MM.1S (cell line): ENCODE measurements around the gene VAPA.

Experiments used
- DNase-seq: peaks from one replicate; pipeline ENCODE4 v3.0.0-alpha.2; 2015
- H2AFZ ChIP-seq: fragments of 300-600 bp; sonication (generic); 2 replicates; pipeline ENCODE4 v1.6.0; 2016; ENCODE audit warnings: antibody characterized with exemption, low read length
- H3F3A ChIP-seq: fragments of 300-600 bp; sonication (generic); 2 replicates; pipeline ENCODE4 v1.6.1; 2016; ENCODE audit warnings: mild to moderate bottlenecking, antibody characterized with exemption, low read length, moderate library complexity, mixed read lengths; ENCODE audit not compliant: insufficient read depth
- H3K27ac ChIP-seq: fragments of 300-600 bp; sonication (generic); 2 replicates; pipeline ENCODE4 v1.5.1; 2016; ENCODE audit warnings: mild to moderate bottlenecking, low read length
- H3K27me3 ChIP-seq: fragments of 300-600 bp; sonication (generic); replicated peaks from 2 replicates; pipeline ENCODE4 v1.6.0; 2016; ENCODE audit warnings: low read length; ENCODE audit not compliant: insufficient read depth
- H3K36me3 ChIP-seq: fragments of 300-600 bp; sonication (generic); replicated peaks from 2 replicates; pipeline ENCODE4 v1.6.1; 2016; ENCODE audit warnings: mild to moderate bottlenecking, low read length, mixed read lengths; ENCODE audit not compliant: insufficient read depth
- H3K4me1 ChIP-seq: fragments of 300-600 bp; sonication (generic); 2 replicates; pipeline ENCODE4 v1.6.1; 2016; ENCODE audit warnings: low read length, mixed read lengths
- H3K4me2 ChIP-seq: fragments of 300-600 bp; sonication (generic); 2 replicates; pipeline ENCODE4 v1.6.0; 2016; ENCODE audit warnings: low read depth, low read length
- H3K4me3 ChIP-seq: fragments of 300-600 bp; sonication (generic); 2 replicates; pipeline ENCODE4 v1.5.1; 2016; ENCODE audit warnings: low read length, mixed read lengths
- H3K79me2 ChIP-seq: fragments of 300-600 bp; sonication (generic); 2 replicates; pipeline ENCODE4 v1.6.1; 2016; ENCODE audit warnings: mixed run types, low read length, mixed read lengths
- H3K9ac ChIP-seq: fragments of 300-600 bp; sonication (generic); 2 replicates; pipeline ENCODE4 v1.6.1; 2016; ENCODE audit warnings: low read length, mixed read lengths
- H3K9me2 ChIP-seq: fragments of 300-600 bp; sonication (generic); replicated peaks from 2 replicates; pipeline ENCODE4 v1.6.1; 2016; ENCODE audit warnings: mild to moderate bottlenecking, low read length, mixed read lengths; ENCODE audit not compliant: insufficient read depth
- H3K9me3 ChIP-seq: fragments of 300-600 bp; sonication (generic); replicated peaks from 2 replicates; pipeline ENCODE4 v1.6.1; 2016; ENCODE audit warnings: mild to moderate bottlenecking, low read length, mixed read lengths; ENCODE audit not compliant: insufficient read depth
- H4K20me1 ChIP-seq: fragments of 300-600 bp; sonication (generic); 2 replicates; pipeline ENCODE4 v1.6.1; 2016; ENCODE audit warnings: mild to moderate bottlenecking, low read length, moderate library complexity, mixed read lengths; ENCODE audit not compliant: insufficient read depth
- CTCF ChIP-seq: fragments of 300-600 bp; sonication (generic); IDR thresholded peaks from 2 replicates; pipeline ENCODE4 v1.5.1; 2016; ENCODE audit warnings: antibody characterized with exemption, low read length, mixed read lengths
- EZH2 ChIP-seq: fragments of 300-600 bp; sonication (generic); optimal IDR thresholded peaks from 2 replicates; pipeline ENCODE3; 2017; ENCODE audit warnings: low read depth, mild to moderate bottlenecking, antibody characterized with exemption, low read length, mixed read lengths
- EZH2phosphoT487 ChIP-seq: fragments of 300-600 bp; sonication (generic); IDR thresholded peaks from 2 replicates; pipeline ENCODE4 v1.6.1; 2018; ENCODE audit warnings: antibody characterized with exemption, low read length

The VAPA gene

GRCh38 chr18:9867071-9867594 is 46.7 kb upstream of the VAPA start:
- no peak overlapping the region for H2AFZ ChIP-seq
- DNase-seq: no peak
- H3F3A ChIP-seq: no peaks in the 10 kb centered on the region
- TF ChIP-seq CTCF (no peak), EZH2 (no peak), EZH2phosphoT487 (no peak)
- H3K9me3 ChIP-seq: no peaks in the 10 kb centered on the region
- no peak overlapping the region for H3K4me2 ChIP-seq
- no peaks in the 10 kb centered on the region for H3K79me2 ChIP-seq
- H3K36me3 ChIP-seq: no peaks in the 10 kb centered on the region
- H3K4me1 ChIP-seq: peaks cover 9% of the 10 kb centered on the region
- no peak overlapping the region for H3K9ac ChIP-seq
- no peak overlapping the region for H3K27ac ChIP-seq
- no peaks in the 10 kb centered on the region for H4K20me1 ChIP-seq
- no peaks in the 10 kb centered on the region for H3K9me2 ChIP-seq
- no peaks in the 10 kb centered on the region for H3K27me3 ChIP-seq
- no peak overlapping the region for H3K4me3 ChIP-seq

GRCh38 chr18:9868857-9869714 is 44.7 kb upstream of the VAPA start:
- no peaks in the 10 kb centered on the region for H4K20me1 ChIP-seq
- no peak overlapping the region for H3K9ac ChIP-seq
- no peaks in the 10 kb centered on the region for H3K9me2 ChIP-seq
- no peaks in the 10 kb centered on the region for H3K36me3 ChIP-seq
- no peak overlapping the region for H3K4me2 ChIP-seq
- H2AFZ ChIP-seq: no peak overlapping the region
- TF ChIP-seq EZH2: no peak
- TF ChIP-seq CTCF: no peak
- no peak for TF ChIP-seq EZH2phosphoT487
- no peaks in the 10 kb centered on the region for H3K79me2 ChIP-seq
- no peaks in the 10 kb centered on the region for H3K9me3 ChIP-seq
- no peaks in the 10 kb centered on the region for H3K4me1 ChIP-seq
- H3K27me3 ChIP-seq: no peaks in the 10 kb centered on the region
- H3K27ac ChIP-seq: no peak overlapping the region
- H3F3A ChIP-seq: no peaks in the 10 kb centered on the region
- H3K4me3 ChIP-seq: no peak overlapping the region
- no peak for DNase-seq

DNA sequence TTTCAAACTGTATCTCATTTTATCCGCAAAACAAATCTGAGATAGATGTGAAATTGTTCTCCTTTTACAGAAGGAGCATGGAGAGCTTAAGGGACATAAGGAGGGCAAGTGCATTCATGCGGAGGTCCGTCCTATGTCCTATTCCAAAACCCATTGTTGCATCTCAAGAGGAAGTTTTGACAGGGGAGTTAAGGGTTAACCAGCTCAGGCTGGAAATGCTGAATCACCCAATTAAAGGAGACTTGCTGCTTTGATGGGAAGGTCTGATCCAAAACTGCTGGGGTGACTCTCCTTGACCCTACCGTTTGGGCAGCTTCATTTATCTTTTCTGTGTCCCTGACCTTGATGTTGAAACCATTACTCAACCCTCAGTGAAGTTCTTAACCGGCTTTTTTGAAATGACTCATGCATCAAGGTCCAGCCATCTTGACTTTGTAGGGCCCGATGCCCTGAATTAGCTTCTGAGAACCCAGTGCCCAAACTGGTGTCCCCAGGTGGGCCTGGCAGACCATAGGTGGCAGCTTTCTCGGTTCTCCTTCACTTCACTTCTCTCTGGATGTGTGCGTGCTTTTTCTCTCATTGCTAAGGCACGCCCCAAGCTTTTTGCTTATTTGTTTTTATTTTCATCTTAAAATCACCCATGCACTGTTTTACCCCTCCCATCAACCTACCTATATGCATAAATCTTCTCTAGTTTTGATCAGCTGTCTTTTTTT is 43.9 kb upstream of the VAPA start:
- Histone ChIP-seq H3K4me3 (no peak overlapping the region), H3K36me3 (no peaks in the 10 kb centered on the region), H4K20me1 (no peaks in the 10 kb centered on the region), H3K4me2 (no peak overlapping the region), H3K9me3 (no peaks in the 10 kb centered on the region), H3K79me2 (no peaks in the 10 kb centered on the region), H2AFZ (no peak overlapping the region), H3F3A (no peaks in the 10 kb centered on the region), H3K4me1 (no peaks in the 10 kb centered on the region), H3K27me3 (no peaks in the 10 kb centered on the region), H3K27ac (no peak overlapping the region), H3K9ac (no peak overlapping the region), H3K9me2 (no peaks in the 10 kb centered on the region)
- TF ChIP-seq EZH2: no peak
- TF ChIP-seq EZH2phosphoT487: no peak
- TF ChIP-seq CTCF: no peak
- DNase-seq: no peak
